Measurements from ENCODE around the gene AASS. TPM values are rescaled to one million over a fixed set of nuclear protein-coding genes. Genes with fewer than 3 reads are reported as not detected.

The AASS gene
- total and polyA plus RNA-seq, 2 donors (not counting 3 experiments of a cell fraction or from before 2014, with no cell fraction given) = 11.1 to 27.8 TPM

DNA sequence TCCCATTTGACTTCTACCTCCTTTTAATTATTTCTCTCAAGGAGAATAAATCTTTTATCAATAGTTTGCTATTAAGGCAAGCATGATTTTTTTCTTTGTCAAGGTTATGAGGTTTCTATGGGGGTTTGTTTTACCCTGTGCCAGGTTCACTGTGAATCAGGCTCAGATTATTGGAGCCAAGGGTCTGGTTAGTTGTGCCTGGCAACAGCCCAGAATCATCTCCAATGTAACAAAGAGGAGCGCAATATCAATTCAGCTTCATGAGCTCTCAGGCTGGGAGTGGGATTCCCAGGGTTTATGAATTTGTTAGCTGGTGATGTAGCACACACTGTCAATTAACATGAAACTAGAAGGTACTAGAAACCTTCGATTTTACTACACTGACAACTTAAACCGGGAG lies 73.2 kb downstream of the AASS start:
- no TSS peak for BruUV-seq (replicated peaks)
- no peak overlapping the region for H2AFZ ChIP-seq (ENCODE audit: low read depth, low read length)
- dilution Hi-C loops (cut with MboI; ENCODE audit: extremely low pct_ligation_motif_present, low sequenced_read_pairs) = no loop called here
- no peak overlapping the region for H3K9ac ChIP-seq (replicated peaks; ENCODE audit: extremely low read depth, insufficient read depth, low read length)
- no peak overlapping the region for H3K4me3 ChIP-seq (replicated peaks in 1 of 3; ENCODE audit: insufficient read depth in 1 of 3, low read depth in 1 of 3, low read length in 3 of 3)
- no peaks in the 10 kb centered on the region for H3K36me3 ChIP-seq (ENCODE audit: control insufficient read depth in 2 of 2, extremely low read depth in 1 of 2, insufficient read depth in 2 of 2, low read length in 2 of 2)
- H3K9me3 ChIP-seq (replicated peaks; ENCODE audit: control insufficient read depth, insufficient read depth, low read length) = no peaks in the 10 kb centered on the region
- H3K4me2 ChIP-seq (ENCODE audit: insufficient read depth, low read length) = no peak overlapping the region
- no peak overlapping the region for H3K27ac ChIP-seq (ENCODE audit: insufficient read depth, low read depth, low read length)
- H4K20me1 ChIP-seq (replicated peaks; ENCODE audit: control insufficient read depth, extremely low read depth, insufficient read depth, low read length) = no peaks in the 10 kb centered on the region
- intact Hi-C loops (cut with micrococcal nuclease) = no loop called here
- no peaks in the 10 kb centered on the region for H3K79me2 ChIP-seq (ENCODE audit: control insufficient read depth, insufficient read depth, low read length)
- H3K4me1 ChIP-seq (ENCODE audit: control insufficient read depth, extremely low read depth, insufficient read depth, low read length) = no peaks in the 10 kb centered on the region
- ChIA-PET POLR2A (no interaction called here), CTCF (interaction anchor here (1.5 kb wide), 1 partner anchor 22 kb away, joined by 5 read pairs; no protein-coding TSS in a partner anchor)
- DNase-seq (ENCODE audit: low read depth, low spot score) (no peak), FAIRE-seq (no peak)
- TF ChIP-seq CTCF (IDR thresholded peaks at IDR 0.05; ENCODE audit: extremely low read depth in 1 of 2, insufficient read depth in 1 of 2, low read depth in 1 of 2, low read length in 2 of 2) (no peak), MYC (IDR thresholded peaks at IDR 0.05; ENCODE audit: low read depth, low read length) (no peak), FOS (IDR thresholded peaks at IDR 0.05; ENCODE audit: borderline replicate concordance, insufficient read depth, low read length) (no peak), JUN (IDR thresholded peaks at IDR 0.05; ENCODE audit: borderline replicate concordance, insufficient read depth, insufficient read length, low read depth) (no peak)
- H3K27me3 ChIP-seq (ENCODE audit: control insufficient read depth in 2 of 2, insufficient read depth in 2 of 2, low read length in 2 of 2) = no peaks in the 10 kb centered on the region
- peaks cover 2% of the 10 kb centered on the region for H3K9me1 ChIP-seq (replicated peaks; ENCODE audit: control insufficient read depth, extremely low read depth, insufficient read depth, low read length)

DNA sequence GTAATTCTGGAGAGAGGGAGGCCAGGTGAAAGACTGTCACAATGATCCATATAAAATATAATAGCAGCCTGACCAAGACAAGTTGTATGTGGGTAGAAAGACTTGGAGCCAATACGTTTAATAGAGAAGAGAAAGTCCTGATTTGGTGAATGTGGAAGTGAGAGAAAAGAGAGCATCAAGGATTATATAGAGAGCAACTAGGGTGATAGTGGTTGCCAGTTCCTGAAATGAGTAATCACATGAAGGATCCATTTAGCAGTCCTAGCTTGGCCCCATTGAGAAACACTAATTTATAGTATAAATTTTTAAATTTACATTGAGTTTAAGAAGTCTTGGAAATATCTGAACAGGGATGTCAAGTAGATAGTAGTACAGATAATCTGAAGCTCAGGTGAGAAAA lies 74.0 kb downstream of the AASS start:
- no TSS peak for BruUV-seq (replicated peaks)
- Histone ChIP-seq H3K9me3 (replicated peaks; ENCODE audit: control insufficient read depth, insufficient read depth, low read length) (no peaks in the 10 kb centered on the region), H3K9ac (replicated peaks; ENCODE audit: extremely low read depth, insufficient read depth, low read length) (no peak overlapping the region), H3K4me3 (replicated peaks in 1 of 3; ENCODE audit: insufficient read depth in 1 of 3, low read depth in 1 of 3, low read length in 3 of 3) (no peak overlapping the region), H4K20me1 (replicated peaks; ENCODE audit: control insufficient read depth, extremely low read depth, insufficient read depth, low read length) (no peaks in the 10 kb centered on the region), H3K27ac (ENCODE audit: insufficient read depth, low read depth, low read length) (no peak overlapping the region), H2AFZ (ENCODE audit: low read depth, low read length) (no peak overlapping the region), H3K36me3 (ENCODE audit: control insufficient read depth in 2 of 2, extremely low read depth in 1 of 2, insufficient read depth in 2 of 2, low read length in 2 of 2) (no peaks in the 10 kb centered on the region), H3K27me3 (ENCODE audit: control insufficient read depth in 2 of 2, insufficient read depth in 2 of 2, low read length in 2 of 2) (no peaks in the 10 kb centered on the region), H3K9me1 (replicated peaks; ENCODE audit: control insufficient read depth, extremely low read depth, insufficient read depth, low read length) (peaks cover 2% of the 10 kb centered on the region), H3K79me2 (ENCODE audit: control insufficient read depth, insufficient read depth, low read length) (no peaks in the 10 kb centered on the region), H3K4me2 (ENCODE audit: insufficient read depth, low read length) (no peak overlapping the region), H3K4me1 (ENCODE audit: control insufficient read depth, extremely low read depth, insufficient read depth, low read length) (no peaks in the 10 kb centered on the region)
- no peak for FAIRE-seq
- DNase-seq (ENCODE audit: low read depth, low spot score) = no peak
- dilution Hi-C loops (cut with MboI; ENCODE audit: extremely low pct_ligation_motif_present, low sequenced_read_pairs) (no loop called here), intact Hi-C loops (cut with micrococcal nuclease) (no loop called here)
- ChIA-PET POLR2A (interaction anchor here (0.6 kb wide), 1 partner anchor 1464 kb away, joined by 5 read pairs; the partner anchor contains the start of gene IQUB), CTCF (interaction anchor here (1.5 kb wide), 1 partner anchor 23 kb away, joined by 5 read pairs; no protein-coding TSS in a partner anchor)
- TF ChIP-seq POLR2AphosphoS5 (IDR thresholded peaks at IDR 0.05; ENCODE audit: insufficient read depth, low read depth, low read length) = no peak
- TF ChIP-seq CTCF (IDR thresholded peaks at IDR 0.05; ENCODE audit: extremely low read depth in 1 of 2, insufficient read depth in 1 of 2, low read depth in 1 of 2, low read length in 2 of 2) = no peak
- TF ChIP-seq MYC (IDR thresholded peaks at IDR 0.05; ENCODE audit: low read depth, low read length) = no peak
- no peak for TF ChIP-seq GATA2 (IDR thresholded peaks at IDR 0.05; ENCODE audit: insufficient read depth, insufficient read length, low read depth, low read length)
- no peak for TF ChIP-seq MAX (IDR thresholded peaks at IDR 0.05; ENCODE audit: insufficient read depth, insufficient read length)
- TF ChIP-seq POLR2A (IDR thresholded peaks at IDR 0.05; ENCODE audit: low read depth, low read length) = no peak
- TF ChIP-seq JUN (IDR thresholded peaks at IDR 0.05; ENCODE audit: borderline replicate concordance, insufficient read depth, insufficient read length, low read depth) = no peak
- no peak for TF ChIP-seq EZH2 (IDR thresholded peaks at IDR 0.05; ENCODE audit: borderline replicate concordance, low read depth, low read length, severe bottlenecking)
- no peak for TF ChIP-seq FOS (IDR thresholded peaks at IDR 0.05; ENCODE audit: borderline replicate concordance, insufficient read depth, low read length)

Data from endothelial cell of umbilical vein (primary cell).